ENCODE results near the gene GMEB1. TPM values are rescaled to one million over a fixed set of nuclear protein-coding genes. Genes with fewer than 3 reads are reported as not detected.

Gene GMEB1
- polyA plus RNA-seq, 2 of the 4 experiments (the other 2 are of a cell fraction): 5.2 to 7.1 TPM

GRCh38 chr1:28736450-28737306 lies 68.1 kb downstream of the GMEB1 start, which contains the start of gene YTHDF2 (continued):
- no peak for TF ChIP-seq RNF2 (IDR thresholded peaks at IDR 0.05; ENCODE audit: borderline replicate concordance, low read depth)
- no peak for TF ChIP-seq ESRRA (IDR thresholded peaks at IDR 0.05; ENCODE audit: borderline replicate concordance, low read length)
- no peak for TF ChIP-seq FOSL2 (IDR thresholded peaks at IDR 0.05)
- peak; percentile 15; the same call in 1 of the 2 replicates for TF ChIP-seq FOSL2 (CRISPR knock-in tag; IDR thresholded peaks at IDR 0.05)
- TF ChIP-seq, protein P1, sequence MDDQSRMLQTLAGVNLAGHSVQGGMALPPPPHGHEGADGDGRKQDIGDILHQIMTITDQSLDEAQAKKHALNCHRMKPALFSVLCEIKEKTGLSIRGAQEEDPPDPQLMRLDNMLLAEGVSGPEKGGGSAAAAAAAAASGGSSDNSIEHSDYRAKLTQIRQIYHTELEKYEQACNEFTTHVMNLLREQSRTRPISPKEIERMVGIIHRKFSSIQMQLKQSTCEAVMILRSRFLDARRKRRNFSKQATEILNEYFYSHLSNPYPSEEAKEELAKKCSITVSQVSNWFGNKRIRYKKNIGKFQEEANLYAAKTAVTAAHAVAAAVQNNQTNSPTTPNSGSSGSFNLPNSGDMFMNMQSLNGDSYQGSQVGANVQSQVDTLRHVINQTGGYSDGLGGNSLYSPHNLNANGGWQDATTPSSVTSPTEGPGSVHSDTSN (IDR thresholded peaks at IDR 0.05): no peak
- no peak for TF ChIP-seq HOXA7 (CRISPR knock-in tag; IDR thresholded peaks at IDR 0.05)
- TF ChIP-seq SMC3 (IDR thresholded peaks at IDR 0.05): peak; percentile 40; the same call in 2 of the 3 replicates
- TF ChIP-seq GATA3 (IDR thresholded peaks at IDR 0.05; ENCODE audit: borderline replicate concordance): peak; percentile 33; the same call in 1 of the 2 replicates
- TF ChIP-seq CHD4 (IDR thresholded peaks at IDR 0.05; ENCODE audit: borderline replicate concordance): no peak
- no peak for TF ChIP-seq FOXS1 (CRISPR knock-in tag; IDR thresholded peaks at IDR 0.05)
- no peak for TF ChIP-seq RARB (CRISPR knock-in tag; IDR thresholded peaks at IDR 0.05)
- TF ChIP-seq, protein P2, sequence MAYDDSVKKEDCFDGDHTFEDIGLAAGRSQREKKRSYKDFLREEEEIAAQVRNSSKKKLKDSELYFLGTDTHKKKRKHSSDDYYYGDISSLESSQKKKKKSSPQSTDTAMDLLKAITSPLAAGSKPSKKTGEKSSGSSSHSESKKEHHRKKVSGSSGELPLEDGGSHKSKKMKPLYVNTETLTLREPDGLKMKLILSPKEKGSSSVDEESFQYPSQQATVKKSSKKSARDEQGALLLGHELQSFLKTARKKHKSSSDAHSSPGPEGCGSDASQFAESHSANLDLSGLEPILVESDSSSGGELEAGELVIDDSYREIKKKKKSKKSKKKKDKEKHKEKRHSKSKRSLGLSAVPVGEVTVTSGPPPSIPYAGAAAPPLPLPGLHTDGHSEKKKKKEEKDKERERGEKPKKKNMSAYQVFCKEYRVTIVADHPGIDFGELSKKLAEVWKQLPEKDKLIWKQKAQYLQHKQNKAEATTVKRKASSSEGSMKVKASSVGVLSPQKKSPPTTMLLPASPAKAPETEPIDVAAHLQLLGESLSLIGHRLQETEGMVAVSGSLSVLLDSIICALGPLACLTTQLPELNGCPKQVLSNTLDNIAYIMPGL (CRISPR knock-in tag; IDR thresholded peaks at IDR 0.05; ENCODE audit: borderline replicate concordance): peak; percentile 26; the same call in 1 of the 2 replicates
- no peak for TF ChIP-seq ELK1 (IDR thresholded peaks at IDR 0.05; ENCODE audit: low read depth, low read length)
- TF ChIP-seq HDAC2 (IDR thresholded peaks at IDR 0.05): no peak
- no peak for TF ChIP-seq ZSCAN20 (CRISPR knock-in tag; IDR thresholded peaks at IDR 0.05)
- no peak for TF ChIP-seq EHMT2 (IDR thresholded peaks at IDR 0.05; ENCODE audit: low read depth)
- no peak for TF ChIP-seq RFX5 (IDR thresholded peaks at IDR 0.05)
- no peak for TF ChIP-seq EHF (CRISPR knock-in tag; IDR thresholded peaks at IDR 0.05)
- no peak for TF ChIP-seq ZC3H11A (IDR thresholded peaks at IDR 0.05)
- TF ChIP-seq CHD2 (IDR thresholded peaks at IDR 0.05; ENCODE audit: low read length, partially characterized antibody): peak; percentile 67
- no peak for TF ChIP-seq HOXB5 (CRISPR knock-in tag; IDR thresholded peaks at IDR 0.05)
- 0 out of 5 replicates have a peak, but pooled peaks of 1 of the 2 experiments have one; percentile 24 for TF ChIP-seq RAD21 (conservative IDR thresholded peaks at IDR 0.05 in 1 of 2, IDR thresholded peaks at IDR 0.05 in 1 of 2)
- peak; percentile 67 for TF ChIP-seq MYC (IDR thresholded peaks at IDR 0.05; ENCODE audit: borderline replicate concordance, low read length)
- TF ChIP-seq JUN (IDR thresholded peaks at IDR 0.05): peak; percentile 21 to 83; a peak in 3 of 5 replicates
- TF ChIP-seq TFCP2L1 (CRISPR knock-in tag; IDR thresholded peaks at IDR 0.05): no peak
- no peak for TF ChIP-seq BHLHE40 (IDR thresholded peaks at IDR 0.05; ENCODE audit: low read depth, low read length)
- no peak for TF ChIP-seq RCOR1 (IDR thresholded peaks at IDR 0.05; ENCODE audit: low read depth, low read length)

All from A549 (cell line).